GM12874 (cell line): ENCODE data around the gene IL24.

Experiments used
- CTCF ChIP-seq: IDR thresholded peaks from 2 replicates; pipeline ENCODE4 v1.5.1; 2011; ENCODE audit warnings: low read depth, mild to moderate bottlenecking, control low read depth, low read length, moderate library complexity; ENCODE audit not compliant: insufficient read depth

The IL24 gene

GRCh38 chr1:206932177-206932576, 34.9 kb downstream of the IL24 start:
- no peak for TF ChIP-seq CTCF

GRCh38 chr1:206933333-206933945, 36.2 kb downstream of the IL24 start:
- peak; percentile 87 for TF ChIP-seq CTCF

- TF ChIP-seq CTCF = peak; percentile 66
Measured at GRCh38 chr1:206935491-206936067, 38.3 kb downstream of the IL24 start.

GRCh38 chr1:206937425-206937824, 40.2 kb downstream of the IL24 start:
- TF ChIP-seq CTCF = no peak; the same call in 1 of the 2 replicates

- no peak for TF ChIP-seq CTCF
Measured at GRCh38 chr1:206939131-206939530, 41.9 kb downstream of the IL24 start.

- no peak for TF ChIP-seq CTCF
Measured at GRCh38 chr1:206939841-206940587, 42.8 kb downstream of the IL24 start.

- no peak for TF ChIP-seq CTCF
Measured at GRCh38 chr1:206940588-206940936, 43.3 kb downstream of the IL24 start.
